GM18511 (cell line): ENCODE data around the gene USH1G.
"Not testable (repeated sequence)": the region's sequence is repeated elsewhere in the genome, so short reads cannot be mapped to it uniquely, and the experiment has no call there.

ENCODE experiments used
- ATAC-seq: cut with Tn5 transposase; IDR thresholded peaks from one replicate; pipeline ENCODE4 v1.9.1; 2021; ENCODE audit warnings: mild to moderate bottlenecking, moderate library complexity; ENCODE audit not compliant: unreplicated experiment

Gene USH1G

DNA sequence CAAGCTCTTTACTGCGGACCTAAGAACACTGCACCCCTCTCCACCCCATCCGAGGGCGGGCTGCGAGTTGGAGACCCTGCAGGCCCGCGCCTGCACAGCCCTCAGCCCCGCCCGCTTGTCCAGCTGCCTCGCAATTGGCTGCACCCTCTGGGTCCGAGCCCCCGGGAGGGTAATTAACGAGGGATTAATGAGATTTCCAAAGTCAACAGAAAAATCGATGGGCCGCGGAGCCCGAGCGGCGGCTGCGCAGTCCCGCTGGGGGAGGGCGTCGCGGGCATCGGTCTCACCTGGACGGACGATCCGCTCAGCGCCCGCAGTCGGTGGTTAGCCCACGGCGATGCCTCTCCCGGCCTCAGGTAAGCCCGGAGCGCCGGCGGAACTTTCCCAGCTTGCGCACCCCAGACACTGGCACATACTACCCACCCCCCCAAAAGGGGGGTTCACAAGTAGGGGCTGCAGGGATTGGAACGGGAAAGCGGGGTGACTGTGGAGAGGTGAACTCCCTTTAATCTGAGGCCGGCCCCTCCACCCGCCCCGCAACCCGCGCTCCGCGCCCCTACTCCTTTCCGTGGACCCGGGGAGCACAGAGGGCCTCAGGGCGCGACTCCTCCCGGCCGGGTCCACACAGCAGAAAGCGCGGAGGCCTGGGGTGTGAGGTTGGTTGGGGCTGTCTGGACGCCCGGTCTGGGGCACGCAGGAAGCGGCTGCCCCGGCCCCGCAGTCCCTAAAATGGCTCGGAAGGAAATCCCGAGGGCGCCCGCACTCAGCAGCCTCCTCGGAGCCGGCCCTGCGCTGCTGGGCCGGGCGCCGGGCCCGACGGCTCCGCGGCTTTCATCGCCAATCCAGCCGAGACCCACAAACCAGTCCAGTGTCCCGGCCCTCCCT lies 12.8 kb upstream of the USH1G start, which contains the start of gene OTOP3:
Gene OTOP3, plus strand, starts transcription at position 314 of the 885 bp plus-strand sequence. Its CDS starts 24 bp downstream, at position 338.
- ATAC-seq = no peak

DNA sequence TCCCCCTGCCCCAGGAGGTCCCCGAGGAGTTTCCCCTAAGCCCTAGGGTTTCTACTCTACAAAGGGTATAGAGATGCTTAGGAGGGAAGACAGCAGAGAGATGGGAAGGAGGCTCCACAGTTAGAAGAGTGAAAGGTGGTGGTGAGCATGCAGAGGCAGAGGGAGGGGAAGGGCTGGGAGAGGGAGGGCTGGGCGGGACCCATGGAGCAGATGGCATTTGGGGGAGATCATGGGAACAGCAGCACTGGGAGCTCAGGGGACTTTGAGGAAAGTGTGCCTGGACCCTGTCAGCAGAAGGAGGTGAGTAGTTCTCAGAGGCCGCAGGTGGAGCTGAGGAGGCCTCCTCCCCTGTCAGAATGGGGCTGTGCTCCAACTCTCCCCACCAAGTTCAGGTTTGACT lies 12.0 kb upstream of the USH1G start:
- ATAC-seq = no peak

DNA sequence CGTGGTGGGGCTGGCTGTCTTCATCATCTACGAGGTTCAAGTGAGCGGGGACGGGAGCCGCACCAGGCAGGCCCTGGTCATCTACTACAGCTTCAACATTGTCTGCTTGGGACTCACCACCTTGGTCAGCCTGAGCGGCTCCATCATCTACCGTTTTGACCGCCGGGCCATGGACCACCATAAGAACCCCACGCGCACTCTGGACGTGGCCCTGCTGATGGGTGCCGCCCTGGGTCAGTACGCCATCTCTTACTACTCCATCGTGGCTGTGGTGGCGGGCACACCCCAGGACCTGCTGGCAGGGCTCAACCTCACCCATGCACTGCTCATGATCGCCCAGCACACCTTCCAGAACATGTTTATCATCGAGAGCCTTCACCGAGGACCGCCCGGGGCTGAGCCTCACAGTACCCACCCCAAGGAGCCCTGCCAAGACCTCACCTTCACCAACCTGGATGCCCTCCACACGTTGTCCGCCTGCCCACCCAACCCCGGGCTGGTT lies 7.5 kb upstream of the USH1G start:
- ATAC-seq = no peak

DNA sequence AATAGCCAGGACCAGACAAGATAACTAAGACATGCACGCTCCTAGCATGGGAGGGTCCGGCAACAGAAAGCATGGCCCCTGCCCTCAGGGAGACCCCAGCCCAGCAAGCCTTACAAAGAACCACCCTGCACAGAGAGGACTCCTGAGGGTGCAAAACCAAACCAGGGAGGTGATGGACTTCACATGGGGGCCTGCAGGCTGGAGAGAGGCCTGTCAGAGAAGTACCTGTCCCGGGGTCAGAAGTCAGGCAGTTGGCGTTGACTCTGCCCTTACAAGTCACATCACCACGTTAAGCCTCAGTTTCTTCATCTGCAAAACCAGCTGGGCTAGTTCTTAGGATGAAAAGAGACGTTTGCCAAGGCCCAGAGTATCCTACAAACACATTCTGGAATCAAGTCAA lies 5.7 kb upstream of the USH1G start:
- no peak for ATAC-seq

DNA sequence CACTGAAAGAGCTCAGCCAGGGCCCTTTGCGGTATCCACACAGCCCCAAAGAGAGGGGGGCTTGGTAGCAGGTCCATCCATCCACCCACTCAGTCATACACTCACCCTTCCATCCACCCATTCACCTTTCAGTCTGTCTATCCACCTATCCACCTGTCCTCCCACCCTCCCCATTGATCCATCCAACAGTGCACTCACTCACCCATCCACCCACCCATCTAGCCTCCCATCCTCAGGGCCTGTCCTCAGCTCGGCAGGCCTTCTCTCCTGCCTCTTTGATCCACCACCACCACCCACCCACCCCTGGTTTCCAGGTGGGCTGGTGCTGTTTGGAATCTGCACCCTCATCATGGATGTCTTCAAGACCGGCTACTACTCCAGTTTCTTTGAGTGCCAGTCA lies 2.2 kb upstream of the USH1G start:
- ATAC-seq = no peak

DNA sequence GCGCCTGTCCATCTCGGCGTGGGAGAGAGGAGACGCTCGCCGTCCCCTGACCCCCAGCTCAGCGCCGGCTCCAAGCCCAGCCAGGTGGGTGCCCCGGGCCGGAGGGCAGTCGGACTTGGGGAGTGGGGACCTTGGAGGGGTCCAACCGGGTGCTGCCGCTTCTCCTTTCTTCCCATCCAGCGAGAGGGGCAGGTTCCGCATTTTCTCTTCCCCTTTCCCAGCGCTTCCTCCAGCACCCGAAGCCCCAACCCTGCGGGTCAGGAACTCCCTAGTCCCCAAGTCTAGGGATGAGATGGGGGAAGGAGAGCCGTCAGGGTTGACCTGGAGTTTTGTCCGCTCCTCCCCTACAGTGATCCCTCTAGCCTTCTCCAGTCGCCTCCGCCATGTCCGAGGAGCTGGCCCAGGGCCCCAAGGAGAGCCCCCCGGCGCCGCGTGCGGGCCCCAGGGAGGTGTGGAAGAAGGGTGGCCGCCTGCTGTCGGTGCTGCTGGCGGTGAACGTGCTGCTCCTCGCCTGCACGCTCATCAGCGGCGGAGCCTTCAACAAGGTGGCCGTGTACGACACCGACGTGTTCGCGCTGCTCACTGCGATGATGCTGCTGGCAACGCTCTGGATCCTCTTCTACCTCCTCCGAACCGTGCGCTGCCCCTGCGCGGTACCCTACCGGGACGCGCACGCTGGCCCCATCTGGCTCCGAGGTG lies 1.3 kb upstream of the USH1G start, which contains the start of gene OTOP2:
Gene OTOP2, plus strand, starts transcription at position 24 of the 699 bp plus-strand sequence. Its CDS starts 360 bp downstream, at position 384.
- no peak for ATAC-seq

DNA sequence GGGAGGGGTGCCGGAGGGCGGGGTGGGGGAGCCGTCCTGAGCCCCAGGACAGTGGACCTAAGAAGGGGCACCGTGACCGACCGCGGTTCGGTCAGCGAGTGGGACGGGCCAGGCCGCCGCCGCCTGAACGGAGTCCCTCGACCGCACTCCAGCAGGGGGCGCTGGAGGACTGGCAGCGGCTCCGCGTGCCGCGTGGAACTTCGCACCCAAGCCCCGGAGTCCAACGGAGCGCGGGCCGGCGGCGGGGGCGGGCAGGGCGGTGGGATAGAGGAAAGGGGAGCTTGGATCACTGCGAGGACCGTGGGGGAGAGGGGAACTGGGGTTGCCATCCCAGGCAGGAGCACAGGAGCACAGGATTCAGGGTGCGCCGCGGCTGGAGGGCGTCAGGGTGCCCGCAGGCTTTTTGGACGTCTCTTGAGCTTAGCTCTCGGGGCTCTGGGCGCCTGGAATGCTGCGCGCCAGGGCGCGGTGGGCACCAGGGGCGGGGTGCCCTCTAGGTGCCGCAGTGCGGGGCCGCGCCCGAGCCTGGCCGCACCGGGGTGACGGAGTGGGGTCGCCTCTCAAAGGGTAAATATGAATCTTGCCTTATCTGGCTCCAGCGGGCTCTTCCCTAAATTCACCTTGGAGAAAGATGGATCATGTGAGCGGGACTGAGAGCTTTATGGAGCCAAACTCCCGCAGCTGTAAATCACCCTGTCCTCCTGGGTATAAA lies 639 bp upstream of the USH1G start:
- ATAC-seq = no peak

DNA sequence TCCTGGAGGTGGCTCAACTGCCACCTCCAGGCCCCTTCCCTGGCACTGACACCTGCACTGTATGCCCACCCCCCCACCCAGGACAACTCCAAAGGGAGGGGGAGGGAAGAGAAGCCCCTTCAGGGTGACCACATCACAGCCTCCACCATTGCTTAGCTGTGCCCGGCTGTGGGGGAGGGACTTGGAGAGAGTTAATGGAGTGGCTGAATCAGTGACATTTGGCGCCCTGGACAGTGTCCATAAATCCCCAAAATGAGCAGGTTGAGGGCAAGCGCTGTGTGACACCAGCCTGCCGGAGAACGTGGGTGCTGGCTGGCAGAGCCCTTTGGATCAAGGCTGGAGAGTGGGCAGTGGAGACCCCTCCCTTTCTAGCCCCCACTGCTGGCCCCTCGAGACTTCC lies 883 bp downstream of the USH1G start:
- ATAC-seq = no peak

DNA sequence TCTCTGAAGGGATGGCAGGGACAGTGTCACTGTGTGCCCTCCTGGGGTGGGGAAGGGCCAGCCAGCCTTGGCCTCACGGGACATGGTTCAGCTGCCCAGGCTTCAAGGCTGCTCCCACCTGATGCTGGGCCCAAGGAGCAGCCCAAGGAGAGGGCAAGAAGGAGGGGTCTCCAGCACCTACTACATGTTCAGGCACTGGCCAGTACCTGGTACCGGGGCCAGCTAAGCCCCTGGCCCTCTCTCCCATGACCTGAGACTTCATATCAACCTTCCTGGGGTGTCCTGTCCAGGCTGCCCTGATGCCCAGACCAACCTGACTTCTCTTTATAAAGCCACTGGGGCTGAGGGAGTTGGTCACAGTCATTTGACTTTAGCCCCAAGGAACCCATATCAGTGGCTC lies 1.3 kb downstream of the USH1G start:
- no peak for ATAC-seq

DNA sequence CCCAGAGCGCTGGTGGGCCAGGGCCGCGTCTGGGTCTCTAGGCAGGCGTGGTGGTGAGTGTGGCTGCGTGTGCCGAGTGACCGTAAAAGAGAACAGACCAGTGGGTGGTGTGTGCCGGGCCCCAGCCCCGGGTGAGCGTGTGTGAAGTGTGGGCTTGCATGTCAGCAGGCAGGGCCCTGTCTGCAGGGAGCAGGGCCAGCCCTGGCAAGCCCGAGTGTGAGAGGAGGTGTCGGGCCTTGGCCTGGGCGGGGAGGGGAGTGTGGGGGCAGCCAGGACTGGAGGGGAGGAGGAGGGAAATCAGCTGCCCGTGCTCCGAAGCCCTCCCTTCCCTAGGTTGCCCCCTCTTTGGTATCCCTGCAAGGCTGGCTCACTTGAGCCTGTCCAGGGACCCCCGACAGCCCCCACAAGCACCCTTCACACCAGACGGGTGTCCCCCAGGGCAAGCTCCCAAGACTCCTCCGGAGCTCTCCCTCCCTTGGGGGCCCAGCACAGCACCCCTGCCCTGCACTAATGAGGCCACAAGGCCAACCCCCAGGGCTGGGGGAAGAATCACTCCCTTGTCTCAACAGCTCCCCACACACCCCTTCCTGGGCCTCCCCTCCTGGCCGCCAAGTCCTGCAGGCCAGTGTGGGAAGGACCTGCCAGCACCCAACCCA lies 1.9 kb downstream of the USH1G start:
- ATAC-seq = no peak

DNA sequence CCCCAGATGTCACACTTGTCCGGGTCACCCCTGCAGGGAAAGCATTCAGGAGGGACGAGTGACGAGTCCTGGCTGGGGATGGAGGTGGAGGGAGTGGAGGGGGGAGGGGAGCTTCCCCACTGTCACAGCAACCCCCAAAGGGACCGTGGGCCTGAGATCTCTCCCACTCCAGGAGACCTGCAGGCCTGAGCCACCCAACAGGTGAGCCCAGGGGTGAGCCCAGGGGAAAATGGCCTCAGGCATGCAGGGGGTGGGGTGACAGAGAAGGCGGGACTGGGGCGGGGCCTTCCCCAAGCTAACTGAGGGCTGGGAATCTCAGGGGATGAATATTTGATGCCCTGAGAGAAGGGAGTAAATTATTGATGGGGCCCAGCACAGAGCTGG lies 2.4 kb downstream of the USH1G start:
- no peak for ATAC-seq

DNA sequence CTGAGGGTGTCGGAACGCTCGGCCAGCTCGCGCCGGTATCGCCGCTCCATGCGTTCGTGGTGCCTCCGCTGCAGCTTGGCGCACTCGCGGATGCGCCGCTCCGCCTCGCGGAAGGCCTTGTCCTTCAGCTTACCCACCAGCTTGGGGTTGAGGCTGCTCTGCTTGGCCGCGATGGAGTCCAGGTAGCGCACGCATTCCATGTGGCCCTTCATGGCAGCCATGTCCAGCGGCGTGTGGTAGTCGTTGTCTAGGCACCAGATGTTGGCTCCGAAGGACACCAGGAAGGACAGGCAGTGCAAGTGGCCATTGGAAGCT lies 2.8 kb downstream of the USH1G start:
- no peak for ATAC-seq

DNA sequence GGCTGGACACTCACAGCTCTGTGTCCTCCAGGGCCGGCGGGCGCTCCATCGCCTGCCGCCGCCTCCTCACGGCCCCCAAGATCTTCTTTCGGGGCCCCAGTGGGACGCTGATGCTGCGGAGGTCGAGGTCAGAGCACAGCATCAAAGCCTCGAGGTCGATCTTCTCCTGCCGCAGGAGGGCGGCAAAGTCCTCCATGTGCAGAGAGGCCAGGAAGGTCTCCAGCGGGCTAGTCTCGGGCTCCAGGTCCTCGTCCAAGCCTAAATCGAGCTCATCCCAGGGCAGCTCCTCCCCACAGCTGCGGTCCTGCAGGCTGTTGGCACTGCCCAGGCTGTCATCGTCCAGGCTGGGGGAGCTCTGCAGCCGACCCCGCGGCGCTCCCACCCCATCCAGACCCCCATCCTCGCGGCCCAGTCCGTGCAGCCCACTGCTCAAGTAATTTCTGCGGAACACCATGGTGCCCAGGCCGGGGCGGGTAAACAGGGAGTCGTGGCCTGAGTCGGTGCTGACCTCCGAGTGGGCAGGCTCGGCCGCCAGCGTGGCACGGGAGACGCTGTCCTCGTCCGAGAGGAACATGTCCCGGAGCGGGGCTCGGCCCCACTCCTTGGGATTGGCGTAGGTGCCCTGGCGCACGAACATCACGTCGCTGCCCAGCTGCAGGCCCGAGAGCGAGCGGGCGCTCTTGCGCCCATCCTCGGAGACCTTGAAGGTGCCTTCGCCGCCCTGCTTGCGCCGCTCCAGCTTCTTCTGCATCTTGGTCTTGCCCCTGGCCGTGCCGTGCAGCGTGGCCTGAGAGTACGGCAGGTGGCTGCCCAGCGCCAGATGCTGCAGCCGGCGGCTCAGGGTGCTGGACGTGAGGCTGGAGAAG lies 3.4 kb downstream of the USH1G start:
- ATAC-seq = no peak

DNA sequence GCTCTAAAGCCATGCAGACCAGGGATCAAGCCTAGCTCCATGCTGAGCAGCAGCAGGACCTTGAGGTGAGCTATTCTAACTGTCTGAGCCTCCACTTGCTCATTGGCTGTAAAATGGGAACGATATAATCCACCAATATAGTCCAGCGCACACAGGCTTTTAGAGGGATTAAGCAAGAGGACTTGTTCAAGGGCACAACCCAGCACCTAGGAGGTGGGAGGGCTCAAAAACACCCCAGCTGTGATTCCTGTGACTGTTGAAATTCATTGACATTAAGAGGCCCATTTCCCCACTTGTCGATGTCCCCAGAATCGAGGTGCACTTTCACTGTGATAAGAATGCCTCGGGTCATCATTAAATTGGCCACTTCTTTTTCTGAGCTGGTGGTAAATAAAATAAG lies 4.1 kb downstream of the USH1G start:
- ATAC-seq = no peak

DNA sequence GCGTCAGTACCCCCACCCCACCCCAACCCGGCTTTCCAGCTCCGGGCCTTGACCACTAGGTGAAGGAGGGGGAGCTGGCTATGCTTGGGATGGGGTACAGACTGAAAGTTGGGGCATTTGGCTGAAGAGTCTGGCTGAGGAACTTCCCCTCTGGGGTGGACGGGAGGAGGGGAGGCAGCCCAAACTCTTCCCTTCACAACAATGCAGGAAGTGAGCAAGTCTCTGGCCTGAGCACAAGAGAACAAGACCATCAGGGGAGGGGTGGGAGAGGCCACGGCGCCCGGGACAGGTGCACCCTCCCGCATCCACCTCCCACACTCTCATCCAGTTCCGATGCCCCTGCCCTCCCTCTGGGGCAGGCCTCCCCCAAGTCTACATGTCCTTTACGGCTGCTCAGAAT lies 5.6 kb downstream of the USH1G start:
- no peak for ATAC-seq

DNA sequence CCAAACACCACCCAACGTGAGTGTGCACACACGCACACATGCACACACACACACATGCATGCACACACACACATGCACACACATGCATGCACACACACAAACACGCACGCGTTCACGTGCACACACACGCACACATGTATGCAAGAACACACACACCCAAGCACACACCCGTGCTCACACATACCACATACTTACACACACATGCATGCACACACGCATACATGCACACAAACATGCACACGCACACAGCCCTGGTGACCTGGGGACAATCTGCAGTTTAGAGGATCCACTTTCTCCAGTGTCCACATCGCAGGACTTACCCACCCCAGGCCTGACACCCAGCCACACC lies 6.2 kb downstream of the USH1G start:
- ATAC-seq = no peak

DNA sequence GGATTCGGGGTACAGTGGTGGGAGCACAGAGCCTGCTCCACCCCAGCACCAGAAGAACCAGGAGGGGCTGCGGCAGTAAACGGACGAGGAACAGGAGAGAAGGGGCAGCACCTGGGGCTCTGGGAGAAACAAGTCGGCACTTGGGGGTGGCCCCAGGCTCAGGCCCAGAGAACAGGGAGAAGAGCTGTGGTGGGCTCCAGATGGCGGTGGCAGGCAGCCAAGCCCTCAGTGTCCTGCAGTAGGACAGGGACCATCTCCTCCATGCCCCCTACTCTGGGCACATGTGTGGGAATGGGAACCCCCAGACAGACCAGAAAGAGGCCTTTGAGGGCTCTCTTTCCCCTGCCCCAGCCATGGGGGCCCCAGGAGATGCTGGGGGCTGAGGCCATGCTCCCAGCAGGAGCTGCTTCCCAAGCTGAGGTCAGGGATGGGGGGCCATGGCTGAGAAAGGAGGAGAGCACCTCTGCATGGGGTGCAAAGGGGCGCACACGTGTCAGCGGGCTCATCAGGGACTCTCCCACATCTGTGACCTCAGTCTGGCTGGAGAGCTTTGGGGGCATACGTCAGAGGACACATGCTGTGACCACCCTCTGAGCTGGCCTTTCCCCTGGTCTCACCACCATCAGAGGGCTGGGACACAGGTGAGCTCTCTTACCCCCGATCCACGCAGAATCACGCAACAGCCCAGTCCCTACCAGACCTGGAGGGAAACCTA lies 6.8 kb downstream of the USH1G start:
- ATAC-seq = no peak

DNA sequence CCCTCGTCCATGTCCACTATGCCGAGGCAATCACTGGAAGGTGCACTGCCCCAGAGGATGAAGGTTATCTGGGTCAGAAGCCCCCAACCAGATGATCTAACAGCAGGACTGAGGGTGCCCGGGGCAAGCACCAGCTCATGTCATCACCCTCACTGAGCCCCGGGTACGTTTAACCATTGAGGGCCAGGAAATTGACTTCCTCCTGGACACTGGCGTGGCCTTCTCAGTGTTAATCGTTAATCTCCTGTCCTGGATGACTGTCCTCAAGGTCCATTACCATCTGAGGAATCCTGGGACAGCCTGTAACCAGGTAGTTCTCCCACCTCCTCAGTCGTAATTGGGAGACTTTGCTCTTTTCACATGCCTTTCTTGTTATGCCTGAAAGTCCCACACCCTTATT lies 11.6 kb downstream of the USH1G start:
- not testable (repeated sequence) for ATAC-seq

DNA sequence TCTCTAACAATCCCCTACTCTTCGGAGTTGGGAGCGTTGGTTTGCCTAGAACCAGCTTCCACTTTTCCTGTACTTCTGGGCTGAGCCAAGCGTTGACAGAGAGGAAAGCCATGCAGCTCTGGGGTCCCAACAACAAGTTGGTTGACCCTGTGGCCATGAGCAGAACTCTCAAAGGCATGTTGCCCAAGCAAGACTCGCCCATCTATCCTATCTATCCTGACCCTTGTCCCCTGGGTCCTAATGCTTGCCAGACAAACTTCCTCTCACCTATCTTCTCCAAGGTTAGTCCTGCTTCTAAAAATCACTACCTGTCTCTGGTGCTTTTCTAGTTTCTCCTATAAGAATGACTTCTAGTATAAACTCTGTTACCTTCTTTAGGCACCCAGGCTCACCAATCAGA lies 14.0 kb downstream of the USH1G start:
- ATAC-seq = not testable (repeated sequence)

DNA sequence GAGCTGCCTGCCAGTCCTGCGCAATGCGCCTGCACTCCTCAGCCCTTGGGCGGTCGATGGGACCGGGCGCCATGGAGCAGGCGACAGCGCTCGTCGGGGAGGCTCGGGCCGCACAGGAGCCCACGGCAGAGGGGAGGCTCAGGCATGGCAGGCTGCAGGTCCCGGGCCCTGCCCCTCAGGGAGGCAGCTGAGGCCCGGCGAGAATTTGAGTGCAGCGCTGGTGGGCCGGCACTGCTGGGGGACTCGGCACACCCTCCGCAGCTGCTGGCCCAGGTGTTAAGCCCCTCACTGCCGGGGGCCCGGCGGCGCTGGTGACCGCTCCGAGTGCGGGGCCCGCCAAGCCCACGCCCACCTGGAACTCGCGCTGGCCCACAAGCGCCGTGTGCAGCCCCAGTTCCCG lies 16.0 kb downstream of the USH1G start:
- no peak for ATAC-seq
